ENCODE measurements around the gene EFNA5.

DNA sequence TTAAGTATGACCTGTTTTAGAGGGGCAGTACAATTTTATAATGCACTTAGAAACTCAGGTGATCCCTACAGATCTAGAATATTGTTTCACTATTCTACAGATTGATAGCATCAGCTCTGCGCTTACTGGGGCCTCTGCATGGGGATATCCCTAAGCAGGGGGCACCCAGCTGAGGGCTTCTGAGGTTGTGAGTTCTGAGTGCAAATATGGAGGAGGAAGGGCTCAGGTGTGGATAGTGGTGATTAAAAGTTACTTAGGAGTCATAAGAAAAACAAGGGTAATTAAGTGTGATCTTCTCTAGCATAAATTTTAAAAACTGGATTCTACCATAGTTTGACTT, 274.4 kb downstream of the EFNA5 start:
- TF ChIP-seq, protein P1, sequence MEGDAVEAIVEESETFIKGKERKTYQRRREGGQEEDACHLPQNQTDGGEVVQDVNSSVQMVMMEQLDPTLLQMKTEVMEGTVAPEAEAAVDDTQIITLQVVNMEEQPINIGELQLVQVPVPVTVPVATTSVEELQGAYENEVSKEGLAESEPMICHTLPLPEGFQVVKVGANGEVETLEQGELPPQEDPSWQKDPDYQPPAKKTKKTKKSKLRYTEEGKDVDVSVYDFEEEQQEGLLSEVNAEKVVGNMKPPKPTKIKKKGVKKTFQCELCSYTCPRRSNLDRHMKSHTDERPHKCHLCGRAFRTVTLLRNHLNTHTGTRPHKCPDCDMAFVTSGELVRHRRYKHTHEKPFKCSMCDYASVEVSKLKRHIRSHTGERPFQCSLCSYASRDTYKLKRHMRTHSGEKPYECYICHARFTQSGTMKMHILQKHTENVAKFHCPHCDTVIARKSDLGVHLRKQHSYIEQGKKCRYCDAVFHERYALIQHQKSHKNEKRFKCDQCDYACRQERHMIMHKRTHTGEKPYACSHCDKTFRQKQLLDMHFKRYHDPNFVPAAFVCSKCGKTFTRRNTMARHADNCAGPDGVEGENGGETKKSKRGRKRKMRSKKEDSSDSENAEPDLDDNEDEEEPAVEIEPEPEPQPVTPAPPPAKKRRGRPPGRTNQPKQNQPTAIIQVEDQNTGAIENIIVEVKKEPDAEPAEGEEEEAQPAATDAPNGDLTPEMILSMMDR (optimal IDR thresholded peaks at IDR 0.05 in 1 of 3, IDR thresholded peaks at IDR 0.05 in 1 of 3, conservative IDR thresholded peaks at IDR 0.05 in 1 of 3; ENCODE audit: extremely low read depth in 1 of 3, insufficient read depth in 2 of 3, low read length in 3 of 3): no peak
- TF ChIP-seq EZH2 (IDR thresholded peaks at IDR 0.05; ENCODE audit: low read length): no peak

All from keratinocyte (primary cell).